OCI-LY7 (cell line): ENCODE data around the gene DLGAP1. TPM values are rescaled to one million over a fixed set of nuclear protein-coding genes. Genes with fewer than 3 reads are reported as not detected.

Experiments
- BruUV-seq: library from RNA; stranded (reverse); fragments of 400-500 nt; replicated peaks from 2 replicates; lab custom pipeline; 2021; lab: Mats Ljungman, UMichigan
- CTCF ChIA-PET: fragments of 300-600 bp; sonication (Branson Sonifier 250); formaldehyde crosslinking; loops from one replicate; lab custom pipeline; 2022; ENCODE audit warnings: antibody characterized with exemption; ENCODE audit not compliant: unreplicated experiment; lab: Charles Lee
- POLR2A ChIA-PET: fragments of 300-600 bp; sonication (Branson Sonifier 250); formaldehyde crosslinking; loops from one replicate; lab custom pipeline; 2022; ENCODE audit warnings: antibody characterized with exemption; lab: Charles Lee
- DNase-seq: peaks from one replicate; pipeline ENCODE4 v3.0.0-alpha.2; 2015; ENCODE audit warnings: low spot score
- H2AFZ ChIP-seq: fragments of 200-600 bp; sonication (generic), shearing (Covaris generic); 2 replicates; pipeline ENCODE4 v1.6.1; 2014; ENCODE audit warnings: mild to moderate bottlenecking, antibody characterized with exemption, low read length, moderate library complexity
- H3K27ac ChIP-seq: fragments of 200-600 bp; sonication (generic); 2 replicates; pipeline ENCODE4 v1.5.1; 2014; ENCODE audit warnings: mixed run types, low read depth, mild to moderate bottlenecking, moderate library complexity, low read length, inconsistent platforms; ENCODE audit not compliant: poor library complexity, severe bottlenecking
- H3K36me3 ChIP-seq: fragments of 200-600 bp; sonication (generic); 2 replicates; pipeline ENCODE4 v1.6.1; 2014; ENCODE audit warnings: mild to moderate bottlenecking, antibody characterized with exemption, low read length, moderate library complexity, mixed read lengths; ENCODE audit not compliant: insufficient read depth
- H3K4me1 ChIP-seq: fragments of 200-600 bp; sonication (generic); 2 replicates; pipeline ENCODE4 v1.5.1; 2014; ENCODE audit warnings: mild to moderate bottlenecking, low read length; ENCODE audit not compliant: insufficient read depth, poor library complexity, severe bottlenecking
- H3K4me2 ChIP-seq: fragments of 200-600 bp; sonication (generic); 2 replicates; pipeline ENCODE4 v1.6.1; 2014; ENCODE audit warnings: mild to moderate bottlenecking, low read length
- H3K4me3 ChIP-seq: fragments of 200-600 bp; sonication (generic); 2 replicates; pipeline ENCODE4 v1.5.1; 2014; ENCODE audit warnings: mild to moderate bottlenecking, low read depth, low read length; ENCODE audit not compliant: poor library complexity, severe bottlenecking
- H3K79me2 ChIP-seq: fragments of 200-600 bp; sonication (generic); 2 replicates; pipeline ENCODE4 v1.6.1; 2016; ENCODE audit warnings: low read depth, mild to moderate bottlenecking, low read length, moderate library complexity, mixed read lengths; ENCODE audit not compliant: insufficient read depth
- H3K9me2 ChIP-seq: fragments of 200-600 bp; sonication (generic); 2 replicates; pipeline ENCODE4 v1.6.1; 2016; ENCODE audit warnings: mild to moderate bottlenecking, low read length, mixed read lengths; ENCODE audit not compliant: insufficient read depth
- H3K9me3 ChIP-seq: fragments of 200-600 bp; sonication (generic); 2 replicates; pipeline ENCODE4 v1.6.1; 2014; ENCODE audit warnings: mild to moderate bottlenecking, mixed run types, low read length, mixed read lengths
- H4K20me1 ChIP-seq: fragments of 200-600 bp; sonication (generic); 2 replicates; pipeline ENCODE4 v1.6.1; 2014; ENCODE audit warnings: mild to moderate bottlenecking, antibody characterized with exemption, low read length, moderate library complexity, mixed read lengths; ENCODE audit not compliant: insufficient read depth
- EZH2phosphoT487 ChIP-seq: fragments of 200-600 bp; sonication (generic); IDR thresholded peaks from 2 replicates; pipeline ENCODE4 v1.6.1; 2018; ENCODE audit warnings: low read depth, borderline replicate concordance, mild to moderate bottlenecking, mixed run types, antibody characterized with exemption, low read length, moderate library complexity, mixed read lengths
- intact Hi-C: fragments of 100-400 bp; cut with micrococcal nuclease; formaldehyde crosslinking; loops from one replicate; pipeline ENCODE4 v1.10.0; 2022; ENCODE audit not compliant: unreplicated experiment
- total RNA-seq, 2 experiments: library from RNA; depleted of rRNA in 1 of 2; stranded (reverse); fragments of >200 nt in 1 of 2; shearing (Covaris generic) in 1 of 2; gene quantifications; 2 replicates each; pipeline ENCODE4 v1.2.3, GENCODE V29; 2014 to 2022
- TF ChIP-seq, protein P1 (sequence below): fragments of 200-600 bp; sonication (generic); conservative IDR thresholded peaks from 2 replicates; pipeline ENCODE4 v1.5.1; 2014; ENCODE audit warnings: mild to moderate bottlenecking, antibody characterized with exemption, low read length, moderate library complexity, mixed read lengths

Gene DLGAP1
- total RNA-seq, 2 experiments from 2014 or later, result 0.22 TPM; not detected in 1

DNA sequence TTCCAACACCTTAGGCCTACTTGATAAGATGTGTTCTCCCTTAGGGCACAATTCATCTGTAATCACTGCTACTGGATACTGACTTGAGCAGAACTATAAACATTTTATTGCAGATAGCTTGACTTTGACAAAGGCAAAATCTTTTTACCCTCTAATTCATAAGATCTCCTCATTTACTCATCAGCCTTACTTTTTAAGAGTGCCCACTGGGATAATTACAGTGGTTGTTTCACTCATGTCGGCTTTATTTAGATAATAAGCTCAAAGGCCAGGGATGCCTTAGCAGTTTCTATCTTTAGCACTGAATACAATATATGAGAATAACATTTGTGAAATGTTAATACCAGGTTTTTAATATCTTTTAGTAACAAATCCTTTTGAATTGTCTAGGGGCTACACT lies 144.0 kb downstream of the DLGAP1 start:
- H3K9me3 ChIP-seq, result no peaks in the 10 kb centered on the region
- H3K79me2 ChIP-seq, result no peaks in the 10 kb centered on the region
- no peak for DNase-seq
- no peaks in the 10 kb centered on the region for H3K4me1 ChIP-seq
- no peak overlapping the region for H3K27ac ChIP-seq
- no peak overlapping the region for H2AFZ ChIP-seq
- H4K20me1 ChIP-seq, result no peaks in the 10 kb centered on the region
- H3K9me2 ChIP-seq, result no peaks in the 10 kb centered on the region
- intact Hi-C loops, result no loop called here
- H3K4me2 ChIP-seq, result no peak overlapping the region
- ChIA-PET POLR2A (no interaction called here), CTCF (no interaction called here)
- no peak overlapping the region for H3K4me3 ChIP-seq
- H3K36me3 ChIP-seq, result no peaks in the 10 kb centered on the region
- BruUV-seq, result no TSS peak
- no peak for TF ChIP-seq EZH2phosphoT487
- TF ChIP-seq, protein P1, sequence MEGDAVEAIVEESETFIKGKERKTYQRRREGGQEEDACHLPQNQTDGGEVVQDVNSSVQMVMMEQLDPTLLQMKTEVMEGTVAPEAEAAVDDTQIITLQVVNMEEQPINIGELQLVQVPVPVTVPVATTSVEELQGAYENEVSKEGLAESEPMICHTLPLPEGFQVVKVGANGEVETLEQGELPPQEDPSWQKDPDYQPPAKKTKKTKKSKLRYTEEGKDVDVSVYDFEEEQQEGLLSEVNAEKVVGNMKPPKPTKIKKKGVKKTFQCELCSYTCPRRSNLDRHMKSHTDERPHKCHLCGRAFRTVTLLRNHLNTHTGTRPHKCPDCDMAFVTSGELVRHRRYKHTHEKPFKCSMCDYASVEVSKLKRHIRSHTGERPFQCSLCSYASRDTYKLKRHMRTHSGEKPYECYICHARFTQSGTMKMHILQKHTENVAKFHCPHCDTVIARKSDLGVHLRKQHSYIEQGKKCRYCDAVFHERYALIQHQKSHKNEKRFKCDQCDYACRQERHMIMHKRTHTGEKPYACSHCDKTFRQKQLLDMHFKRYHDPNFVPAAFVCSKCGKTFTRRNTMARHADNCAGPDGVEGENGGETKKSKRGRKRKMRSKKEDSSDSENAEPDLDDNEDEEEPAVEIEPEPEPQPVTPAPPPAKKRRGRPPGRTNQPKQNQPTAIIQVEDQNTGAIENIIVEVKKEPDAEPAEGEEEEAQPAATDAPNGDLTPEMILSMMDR, result no peak

DNA sequence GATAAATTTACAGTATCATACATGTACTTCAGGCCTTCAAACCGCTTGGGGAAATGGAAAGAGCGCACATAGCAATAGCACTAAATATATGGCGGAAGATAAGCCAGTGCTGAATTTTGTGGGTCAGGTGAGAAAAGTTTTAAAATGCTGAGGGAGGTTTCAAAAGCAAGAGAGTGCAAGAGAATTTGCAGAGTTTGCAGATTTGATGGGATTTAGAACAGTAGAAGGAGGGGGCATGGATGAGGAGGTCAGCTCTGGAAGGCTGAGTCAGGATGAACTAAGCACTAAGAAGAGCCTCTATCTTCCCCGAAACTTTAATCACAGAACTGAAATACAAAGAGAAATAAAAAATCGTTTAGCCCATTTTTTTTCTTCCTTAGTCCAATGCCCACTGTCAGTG lies 145.9 kb downstream of the DLGAP1 start:
- BruUV-seq, result no TSS peak
- ChIA-PET POLR2A (no interaction called here), CTCF (no interaction called here)
- H2AFZ ChIP-seq, result no peak overlapping the region
- DNase-seq, result no peak
- H3K27ac ChIP-seq, result no peak overlapping the region
- no peaks in the 10 kb centered on the region for H3K79me2 ChIP-seq
- H3K4me1 ChIP-seq, result no peaks in the 10 kb centered on the region
- TF ChIP-seq, protein P1, result no peak
- no peak for TF ChIP-seq EZH2phosphoT487
- no peaks in the 10 kb centered on the region for H4K20me1 ChIP-seq
- intact Hi-C loops, result no loop called here
- no peaks in the 10 kb centered on the region for H3K9me2 ChIP-seq
- no peak overlapping the region for H3K4me3 ChIP-seq
- no peaks in the 10 kb centered on the region for H3K9me3 ChIP-seq
- no peaks in the 10 kb centered on the region for H3K36me3 ChIP-seq
- no peak overlapping the region for H3K4me2 ChIP-seq

DNA sequence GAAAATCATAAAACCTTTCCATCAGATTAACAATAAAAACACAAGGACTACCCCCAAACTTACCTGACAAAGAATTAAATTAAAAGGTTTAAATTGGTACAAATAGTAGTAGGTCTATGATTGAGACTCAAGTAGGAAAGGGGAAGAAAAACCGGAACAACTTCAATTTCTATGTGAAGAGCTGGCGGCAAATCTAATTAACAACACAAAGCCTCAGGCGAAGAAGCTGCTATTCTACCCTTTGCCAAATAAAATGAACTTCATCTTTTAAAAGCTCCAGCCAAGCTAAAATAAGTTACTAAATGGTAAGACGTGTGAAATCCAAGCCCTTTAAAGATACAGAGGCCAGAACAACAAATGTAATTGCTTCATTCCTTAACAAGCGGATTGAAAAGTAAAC lies 146.5 kb downstream of the DLGAP1 start:
- Histone ChIP-seq H2AFZ (no peak overlapping the region), H4K20me1 (no peaks in the 10 kb centered on the region), H3K9me2 (no peaks in the 10 kb centered on the region), H3K4me3 (no peak overlapping the region), H3K4me1 (no peaks in the 10 kb centered on the region), H3K79me2 (no peaks in the 10 kb centered on the region), H3K4me2 (no peak overlapping the region), H3K9me3 (no peaks in the 10 kb centered on the region), H3K27ac (no peak overlapping the region), H3K36me3 (no peaks in the 10 kb centered on the region)
- ChIA-PET POLR2A (interaction anchor here (0.6 kb wide), 1 partner anchor 19 kb away, joined by 3 read pairs; no protein-coding TSS in a partner anchor), CTCF (no interaction called here)
- no TSS peak for BruUV-seq
- DNase-seq, result no peak
- no peak for TF ChIP-seq EZH2phosphoT487
- TF ChIP-seq, protein P1, result no peak
- intact Hi-C loops, result no loop called here
